GM12878 (cell line): Measurements from ENCODE around the gene SLC35G2. TPM values are rescaled to one million over a fixed set of nuclear protein-coding genes. Genes with fewer than 3 reads are reported as not detected.
A peak's percentile ranks its signal among the peaks of the same experiment; 100 is the strongest.

ENCODE experiments used
- BACH1 ChIP-seq: fragments of 450-650 bp; IDR thresholded peaks from 2 replicates; pipeline ENCODE4 v1.6.1; 2017; ENCODE audit warnings: mild to moderate bottlenecking, borderline replicate concordance
- BRCA1 ChIP-seq: IDR thresholded peaks from 2 replicates; pipeline ENCODE4 v1.6.1; 2011; ENCODE audit warnings: low read depth, low read length, improper control_type of control experiment
- CBX5 ChIP-seq: sonication (generic); IDR thresholded peaks from 2 replicates; pipeline ENCODE4 v1.6.1; 2016; ENCODE audit warnings: low read depth, moderate library complexity, mild to moderate bottlenecking, inconsistent platforms
- CHD2 ChIP-seq: IDR thresholded peaks from 2 replicates; pipeline ENCODE4 v1.6.1; 2011; ENCODE audit warnings: low read depth, low read length, improper control_type of control experiment, borderline replicate concordance
- CREM ChIP-seq: IDR thresholded peaks from 2 replicates; pipeline ENCODE4 v1.6.1; 2014; ENCODE audit warnings: antibody characterized with exemption, low read depth
- EGR1 ChIP-seq, 2 experiments: IDR thresholded peaks; 1 replicate in 1 of 2; 2 replicates in 1 of 2; pipeline ENCODE4 v1.6.1; 2011 to 2012; ENCODE audit warnings: low read depth in 2 of 2, low read length in 2 of 2, borderline replicate concordance in 1 of 2, mild to moderate bottlenecking in 1 of 2, moderate library complexity in 1 of 2
- IRF3 ChIP-seq: fragments of 450-650 bp; IDR thresholded peaks from 2 replicates; pipeline ENCODE4 v1.6.1; 2014; ENCODE audit warnings: mild to moderate bottlenecking
- KAT2A ChIP-seq: conservative IDR thresholded peaks from 2 replicates; pipeline ENCODE4 v1.6.1; 2011; ENCODE audit warnings: low read depth, low read length; ENCODE audit not compliant: control insufficient read depth
- NFXL1 ChIP-seq: fragments of 450-650 bp; IDR thresholded peaks from 2 replicates; pipeline ENCODE4 v1.6.1; 2017; ENCODE audit warnings: antibody characterized with exemption, mild to moderate bottlenecking, borderline replicate concordance
- PKNOX1 ChIP-seq: fragments of 450-650 bp; IDR thresholded peaks from 2 replicates; pipeline ENCODE4 v1.6.1; 2016; ENCODE audit warnings: mild to moderate bottlenecking
- PML ChIP-seq: IDR thresholded peaks from 2 replicates; pipeline ENCODE4 v1.6.1; 2012; ENCODE audit warnings: low read length, inconsistent platforms
- POLR2AphosphoS5 ChIP-seq: IDR thresholded peaks from 2 replicates; pipeline ENCODE4 v1.6.1; 2011; ENCODE audit warnings: mild to moderate bottlenecking, low read length, inconsistent platforms
- SIX5 ChIP-seq: IDR thresholded peaks from 2 replicates; pipeline ENCODE4 v1.6.1; 2011; ENCODE audit warnings: mild to moderate bottlenecking, low read depth, low read length, moderate library complexity; ENCODE audit not compliant: severe bottlenecking
- SP1 ChIP-seq: IDR thresholded peaks from one replicate; pipeline ENCODE4 v1.6.1; 2011; ENCODE audit warnings: low read depth, low read length
- WRNIP1 ChIP-seq: IDR thresholded peaks from 2 replicates; pipeline ENCODE4 v1.6.1; 2011; ENCODE audit warnings: low read depth, low read length, improper control_type of control experiment, borderline replicate concordance
- polyA plus RNA-seq, 11 experiments: library from polyadenylated mRNA; depleted of rRNA in 4 of 11; unstranded in 6 of 11; stranded (reverse) in 5 of 11; fragments of >200 nt; fragmentation: Nextera tagmentation in 4 of 11; fragmentation: Illumina TruSeq in 1 of 11; extraction: Ambion mirVana in 4 of 11; extraction: Trizol in 1 of 11; gene quantifications; 1 replicate in 1 of 11; 2 replicates in 10 of 11; pipeline versions ENCODE4 v1.2.1 to v1.2.3, GENCODE V29; 2011 to 2016; ENCODE audit warnings: inconsistent platforms in 2 of 11, missing spikeins in 2 of 11, low read depth in 1 of 11
- total RNA-seq, 4 experiments: library from RNA; depleted of rRNA in 3 of 4; stranded (reverse); fragments of >200 nt in 3 of 4; fragmentation: Illumina TruSeq in 1 of 4; extraction: Trizol in 1 of 4; gene quantifications; 2 replicates each; pipeline versions ENCODE4 v1.2.1 to v1.2.3, GENCODE V29; 2013 to 2021
- TF ChIP-seq, protein P1 (sequence below): fragments of 450-650 bp; conservative IDR thresholded peaks from 2 replicates; pipeline ENCODE4 v1.6.1; 2017; ENCODE audit warnings: mild to moderate bottlenecking, moderate library complexity
- TF ChIP-seq, protein P2 (sequence below): fragments of 450-650 bp; IDR thresholded peaks from 2 replicates; pipeline ENCODE4 v1.6.1; 2016; ENCODE audit warnings: mild to moderate bottlenecking, moderate library complexity, borderline replicate concordance

Gene SLC35G2
- total and polyA plus RNA-seq, 10 of the 15 experiments (the other 5 are each of a cell fraction or from before 2014, with no cell fraction given): 0.11 to 1.9 (median 0.27) TPM

DNA sequence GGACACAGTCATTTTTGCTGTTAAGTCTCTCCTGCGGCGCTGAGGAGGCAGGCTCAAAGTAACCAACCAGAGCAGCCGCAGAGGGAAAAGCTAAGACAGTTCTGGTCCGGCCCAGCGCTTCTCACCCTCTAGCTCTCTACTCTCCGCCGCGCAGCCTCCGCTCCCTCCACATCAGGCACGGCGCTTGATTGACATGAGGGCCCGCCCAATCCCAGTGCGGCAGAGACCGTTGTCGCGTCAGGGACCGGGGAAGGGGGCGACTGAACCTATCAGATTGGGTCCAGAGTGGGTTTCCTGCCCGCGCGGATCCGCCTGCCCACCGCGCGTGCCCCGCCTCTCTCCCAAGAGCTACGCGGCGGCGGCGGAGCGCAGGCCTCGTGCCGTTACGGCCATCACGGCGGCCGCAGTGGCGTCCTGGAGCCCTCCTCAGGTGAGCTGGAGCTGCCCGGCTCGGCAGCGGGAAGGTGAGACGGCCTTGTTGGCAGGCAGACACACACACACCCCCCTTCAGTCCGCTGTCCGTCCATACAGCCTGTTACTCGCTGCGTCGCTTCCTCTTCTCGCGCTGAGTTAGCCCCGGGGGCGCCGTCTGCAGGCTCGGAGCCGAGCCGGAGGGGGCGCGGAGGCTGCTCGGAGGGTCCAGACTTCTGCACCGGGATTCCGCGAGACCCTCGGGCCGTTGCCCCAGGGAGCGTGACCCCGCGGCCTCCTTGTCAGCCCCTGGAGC is 43.1 kb downstream of the SLC35G2 start, which contains the start of gene NCK1 (continued):
- TF ChIP-seq, protein P1, sequence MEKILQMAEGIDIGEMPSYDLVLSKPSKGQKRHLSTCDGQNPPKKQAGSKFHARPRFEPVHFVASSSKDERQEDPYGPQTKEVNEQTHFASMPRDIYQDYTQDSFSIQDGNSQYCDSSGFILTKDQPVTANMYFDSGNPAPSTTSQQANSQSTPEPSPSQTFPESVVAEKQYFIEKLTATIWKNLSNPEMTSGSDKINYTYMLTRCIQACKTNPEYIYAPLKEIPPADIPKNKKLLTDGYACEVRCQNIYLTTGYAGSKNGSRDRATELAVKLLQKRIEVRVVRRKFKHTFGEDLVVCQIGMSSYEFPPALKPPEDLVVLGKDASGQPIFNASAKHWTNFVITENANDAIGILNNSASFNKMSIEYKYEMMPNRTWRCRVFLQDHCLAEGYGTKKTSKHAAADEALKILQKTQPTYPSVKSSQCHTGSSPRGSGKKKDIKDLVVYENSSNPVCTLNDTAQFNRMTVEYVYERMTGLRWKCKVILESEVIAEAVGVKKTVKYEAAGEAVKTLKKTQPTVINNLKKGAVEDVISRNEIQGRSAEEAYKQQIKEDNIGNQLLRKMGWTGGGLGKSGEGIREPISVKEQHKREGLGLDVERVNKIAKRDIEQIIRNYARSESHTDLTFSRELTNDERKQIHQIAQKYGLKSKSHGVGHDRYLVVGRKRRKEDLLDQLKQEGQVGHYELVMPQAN: peak; percentile 74; the same call in 1 of the 2 replicates
- TF ChIP-seq PKNOX1 (peak; percentile 98), EGR1 (IDR thresholded peaks at IDR 0.05; ENCODE audit: borderline replicate concordance in 1 of 2, low read depth in 2 of 2, low read length in 2 of 2) (peak in 1 of 2 experiments; percentile 58; a peak in 1 of 3 replicates), KAT2A (no peak), PML (peak; percentile 82), CREM (peak; percentile 78; the same call in 1 of the 2 replicates), BACH1 (no peak), WRNIP1 (no peak), SIX5 (no peak), IRF3 (peak; percentile 69; the same call in 1 of the 2 replicates), CBX5 (no peak), NFXL1 (no peak), BRCA1 (0 out of 2 replicates have a peak, but pooled peaks have one; percentile 14), POLR2AphosphoS5 (peak; percentile 95), SP1 (peak; percentile 88), CHD2 (peak; percentile 85)
- TF ChIP-seq, protein P2, sequence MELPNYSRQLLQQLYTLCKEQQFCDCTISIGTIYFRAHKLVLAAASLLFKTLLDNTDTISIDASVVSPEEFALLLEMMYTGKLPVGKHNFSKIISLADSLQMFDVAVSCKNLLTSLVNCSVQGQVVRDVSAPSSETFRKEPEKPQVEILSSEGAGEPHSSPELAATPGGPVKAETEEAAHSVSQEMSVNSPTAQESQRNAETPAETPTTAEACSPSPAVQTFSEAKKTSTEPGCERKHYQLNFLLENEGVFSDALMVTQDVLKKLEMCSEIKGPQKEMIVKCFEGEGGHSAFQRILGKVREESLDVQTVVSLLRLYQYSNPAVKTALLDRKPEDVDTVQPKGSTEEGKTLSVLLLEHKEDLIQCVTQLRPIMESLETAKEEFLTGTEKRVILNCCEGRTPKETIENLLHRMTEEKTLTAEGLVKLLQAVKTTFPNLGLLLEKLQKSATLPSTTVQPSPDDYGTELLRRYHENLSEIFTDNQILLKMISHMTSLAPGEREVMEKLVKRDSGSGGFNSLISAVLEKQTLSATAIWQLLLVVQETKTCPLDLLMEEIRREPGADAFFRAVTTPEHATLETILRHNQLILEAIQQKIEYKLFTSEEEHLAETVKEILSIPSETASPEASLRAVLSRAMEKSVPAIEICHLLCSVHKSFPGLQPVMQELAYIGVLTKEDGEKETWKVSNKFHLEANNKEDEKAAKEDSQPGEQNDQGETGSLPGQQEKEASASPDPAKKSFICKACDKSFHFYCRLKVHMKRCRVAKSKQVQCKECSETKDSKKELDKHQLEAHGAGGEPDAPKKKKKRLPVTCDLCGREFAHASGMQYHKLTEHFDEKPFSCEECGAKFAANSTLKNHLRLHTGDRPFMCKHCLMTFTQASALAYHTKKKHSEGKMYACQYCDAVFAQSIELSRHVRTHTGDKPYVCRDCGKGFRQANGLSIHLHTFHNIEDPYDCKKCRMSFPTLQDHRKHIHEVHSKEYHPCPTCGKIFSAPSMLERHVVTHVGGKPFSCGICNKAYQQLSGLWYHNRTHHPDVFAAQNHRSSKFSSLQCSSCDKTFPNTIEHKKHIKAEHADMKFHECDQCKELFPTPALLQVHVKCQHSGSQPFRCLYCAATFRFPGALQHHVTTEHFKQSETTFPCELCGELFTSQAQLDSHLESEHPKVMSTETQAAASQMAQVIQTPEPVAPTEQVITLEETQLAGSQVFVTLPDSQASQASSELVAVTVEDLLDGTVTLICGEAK: peak; percentile 57; the same call in 1 of the 2 replicates
